Astrocyte of the hippocampus (primary cell): ENCODE measurements around the gene HBD.
"Not testable (repeated sequence)": the region's sequence is repeated elsewhere in the genome, so short reads cannot be mapped to it uniquely, and the experiment has no call there.

Experiments used
- DNase-seq: peaks from one replicate; pipeline ENCODE4 v3.0.0; 2011; ENCODE audit warnings: low read depth, low spot score

HBD gene

GRCh38 chr11:5234381-5234834 lies at the start of gene HBD:
Gene HBD (minus strand): TSS chr11:5234483. CDS start chr11:5234433, 50 bp downstream.
- DNase-seq = no peak

DNA sequence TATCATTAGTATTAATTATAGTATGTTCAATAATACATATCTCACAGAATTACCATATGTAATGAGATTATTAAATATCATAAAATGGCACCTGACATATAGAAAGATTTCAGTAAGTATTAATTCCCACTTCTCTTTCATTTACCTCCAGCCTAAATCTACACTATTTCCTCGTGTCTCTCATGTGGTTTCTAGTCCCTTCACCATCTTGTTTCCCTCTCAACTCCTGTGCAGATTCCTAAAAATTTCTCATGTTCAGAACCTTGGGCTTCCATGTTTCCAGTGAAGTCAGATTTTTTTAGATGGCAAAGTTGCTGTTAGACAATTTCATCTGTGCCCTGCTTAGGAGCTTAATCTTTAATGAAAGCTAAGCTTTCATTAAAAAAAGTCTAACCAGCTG lies 49.6 kb upstream of the HBD start:
- no peak for DNase-seq

- DNase-seq = no peak
Observed at GRCh38 chr11:5283086-5283485, 48.8 kb upstream of the HBD start.

GRCh38 chr11:5282628-5283027 lies 48.3 kb upstream of the HBD start:
- DNase-seq = no peak

GRCh38 chr11:5281596-5281995 lies 47.3 kb upstream of the HBD start:
- DNase-seq = no peak

GRCh38 chr11:5280582-5281102 lies 46.4 kb upstream of the HBD start:
- peak; percentile 90 for DNase-seq

DNA sequence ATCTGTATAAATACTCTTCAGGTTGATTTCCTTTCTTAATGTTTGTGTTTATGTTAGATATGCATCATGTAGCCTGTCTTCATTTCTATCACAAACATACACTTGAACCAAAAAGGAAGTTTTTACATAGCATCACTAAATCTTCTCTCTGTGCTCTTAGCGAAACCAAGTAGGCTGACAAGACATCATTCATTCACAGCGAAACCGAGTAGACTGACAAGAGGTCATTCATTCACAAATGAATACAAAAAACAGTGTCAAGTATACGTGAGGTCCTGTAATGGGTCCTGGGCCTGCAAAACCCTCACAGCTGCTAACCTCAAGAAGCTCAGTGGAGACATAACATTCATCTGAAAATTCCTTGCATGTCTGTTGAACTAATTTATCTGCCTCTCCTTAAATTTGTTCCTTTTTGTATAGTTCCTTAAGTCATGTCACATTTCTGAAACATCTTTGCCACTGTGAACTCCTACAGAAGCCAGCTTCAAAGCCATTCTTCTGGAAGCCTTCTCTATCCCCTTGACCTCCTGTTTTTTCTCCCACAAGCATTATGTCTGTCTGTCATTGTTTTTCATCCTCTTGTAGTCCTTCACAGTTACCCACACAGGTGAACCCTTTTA lies 45.3 kb upstream of the HBD start:
- no peak for DNase-seq

DNA sequence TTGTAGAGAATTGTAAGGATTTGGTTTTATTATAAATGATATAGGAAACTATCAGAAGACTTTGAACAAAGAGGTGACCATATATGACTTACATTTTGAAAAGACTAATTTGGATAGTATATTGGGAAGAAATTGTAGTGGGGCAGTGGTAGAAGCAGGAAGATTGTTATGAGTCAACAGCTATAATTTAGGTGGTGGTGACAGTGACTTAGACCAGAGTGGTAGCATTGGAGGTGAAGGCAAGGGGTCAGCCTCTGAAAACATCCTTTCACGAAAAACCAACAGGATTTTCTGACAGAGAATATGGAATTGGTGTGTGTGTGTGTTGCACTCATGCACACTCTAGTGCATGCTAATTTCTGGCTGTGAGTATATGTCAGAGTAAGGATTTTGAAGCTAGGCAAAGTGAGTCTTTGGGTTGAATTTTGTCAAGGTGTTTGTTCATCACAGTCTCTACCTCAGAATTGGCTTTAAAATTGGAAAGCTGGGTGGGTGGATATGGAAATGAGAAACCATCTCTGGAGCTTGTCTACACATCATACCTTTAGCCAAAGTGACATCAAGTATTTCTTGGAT lies 43.6 kb upstream of the HBD start:
- no peak for DNase-seq

DNA sequence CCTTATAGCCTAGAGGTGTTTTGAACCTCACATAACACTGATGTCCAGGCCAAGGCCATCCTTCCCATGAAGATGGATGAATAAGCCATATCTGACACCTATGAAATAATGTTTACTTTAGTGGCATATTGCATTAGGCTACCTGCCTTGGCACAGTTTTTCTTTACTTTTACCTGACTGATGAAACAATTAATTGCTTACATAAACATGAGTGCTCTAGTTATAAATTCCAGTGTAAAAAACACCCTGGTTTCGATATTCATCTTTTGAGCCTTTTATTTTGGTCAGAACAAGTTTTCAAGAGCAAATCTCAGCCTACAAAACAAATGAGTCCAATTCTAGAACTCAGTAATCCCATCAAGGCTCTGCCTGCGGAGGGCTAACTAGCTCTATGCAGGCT lies 42.4 kb upstream of the HBD start:
- DNase-seq = no peak

- no peak for DNase-seq
Observed at GRCh38 chr11:5275369-5276110, 41.3 kb upstream of the HBD start.

DNA sequence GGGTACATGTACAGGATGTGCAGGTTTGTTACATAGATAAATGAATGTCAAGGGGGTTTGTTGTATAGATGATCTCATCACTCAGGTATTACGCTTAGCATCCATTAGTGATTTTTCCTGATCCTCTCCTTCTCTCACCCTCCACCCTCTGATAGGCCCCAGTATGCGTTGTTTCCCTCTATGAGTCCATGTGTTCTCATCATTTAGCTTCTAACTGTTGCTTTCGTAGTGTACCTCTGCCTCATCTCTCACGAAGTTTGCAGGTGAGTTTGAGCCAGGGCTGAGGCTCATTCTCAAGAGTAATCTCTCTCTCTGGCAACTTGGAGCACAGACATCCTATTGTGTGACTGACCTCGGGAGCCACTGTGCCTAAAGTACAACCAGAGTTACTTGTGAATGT lies 40.1 kb upstream of the HBD start:
- DNase-seq = no peak

GRCh38 chr11:5272395-5273017 lies 38.2 kb upstream of the HBD start:
- DNase-seq = no peak

DNA sequence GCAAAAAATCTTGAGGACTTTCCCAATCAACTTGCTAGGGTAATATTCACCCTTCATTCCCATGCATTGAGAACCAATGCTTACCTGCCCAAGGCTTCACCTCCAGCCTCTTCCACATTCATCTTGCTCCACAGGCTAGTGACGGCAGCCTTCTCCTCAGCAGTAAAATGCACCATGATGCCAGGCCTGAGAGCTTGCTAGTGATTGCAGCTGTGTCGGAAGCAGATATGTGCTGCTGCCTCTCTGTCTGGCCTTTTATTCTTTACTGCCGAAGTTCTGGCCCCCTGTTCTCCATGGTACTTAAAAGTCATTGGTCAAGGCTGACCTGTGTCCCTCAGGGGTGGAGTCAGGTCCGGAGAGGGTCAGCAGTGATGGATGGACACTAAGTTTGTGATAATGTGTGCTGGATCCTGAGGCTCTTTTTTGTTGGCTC lies 35.4 kb upstream of the HBD start, which contains the start of gene HBE1:
HBE1 (minus strand) TSS at position 231 of the 433 bp plus-strand sequence; CDS start at position 176, 55 bp downstream.
- DNase-seq = no peak

- no peak for DNase-seq
Observed at GRCh38 chr11:5267033-5267563, 32.8 kb upstream of the HBD start.

GRCh38 chr11:5266609-5267008 lies 32.3 kb upstream of the HBD start:
- DNase-seq = no peak

DNA sequence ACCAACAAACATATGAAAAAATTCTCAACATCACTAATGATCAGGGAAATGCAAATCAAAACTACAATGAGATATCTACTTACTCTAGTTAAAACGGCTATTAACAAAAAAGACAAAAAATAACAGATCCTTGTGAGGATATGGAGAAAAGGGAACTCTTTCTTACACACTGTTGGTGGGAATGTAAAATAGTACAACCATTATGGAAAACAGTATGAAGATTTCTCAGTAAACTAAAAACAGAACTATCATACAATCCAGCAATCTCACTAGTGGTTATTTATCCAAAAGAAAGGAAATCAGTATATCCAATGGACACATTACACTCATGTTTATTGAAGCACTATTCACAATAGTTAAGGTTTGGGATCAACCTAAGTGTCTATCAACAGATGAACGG lies 31.5 kb upstream of the HBD start:
- no peak for DNase-seq

DNA sequence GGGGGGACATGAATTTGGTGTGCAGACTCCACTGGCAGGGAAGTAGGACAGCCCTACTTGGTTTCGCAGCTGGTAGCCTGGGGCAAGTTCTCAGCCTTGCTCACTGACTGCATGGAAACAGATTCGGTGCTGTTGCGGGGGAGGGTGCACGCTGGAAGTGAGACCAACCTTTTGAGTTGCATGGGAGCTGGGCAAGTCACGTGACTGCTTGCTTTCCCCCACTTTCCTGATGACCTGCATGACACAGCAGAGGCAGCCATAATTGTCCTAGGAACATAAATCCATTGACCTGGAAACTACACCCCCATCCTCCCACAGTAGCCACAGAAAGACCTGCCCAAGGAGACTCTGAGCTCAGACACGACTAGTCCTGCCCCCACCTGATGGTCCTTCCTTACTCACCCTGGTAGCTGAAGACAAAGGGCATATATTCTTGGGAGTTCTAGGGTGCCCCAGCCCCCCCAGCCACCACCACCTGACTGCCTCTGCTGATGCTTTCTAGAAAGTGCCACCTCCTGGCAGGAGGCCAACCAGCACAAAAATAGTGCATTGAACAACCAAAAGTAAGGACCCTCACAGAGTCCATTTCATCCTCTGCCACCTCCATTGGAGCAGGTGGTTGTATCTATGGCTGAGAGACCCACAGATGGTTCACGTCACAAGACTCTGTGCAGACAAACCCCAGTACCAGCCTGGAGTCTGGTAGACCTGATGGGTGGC lies 24.4 kb upstream of the HBD start:
- no peak for DNase-seq

GRCh38 chr11:5257296-5257695 lies 23.0 kb upstream of the HBD start:
- DNase-seq = no peak

DNA sequence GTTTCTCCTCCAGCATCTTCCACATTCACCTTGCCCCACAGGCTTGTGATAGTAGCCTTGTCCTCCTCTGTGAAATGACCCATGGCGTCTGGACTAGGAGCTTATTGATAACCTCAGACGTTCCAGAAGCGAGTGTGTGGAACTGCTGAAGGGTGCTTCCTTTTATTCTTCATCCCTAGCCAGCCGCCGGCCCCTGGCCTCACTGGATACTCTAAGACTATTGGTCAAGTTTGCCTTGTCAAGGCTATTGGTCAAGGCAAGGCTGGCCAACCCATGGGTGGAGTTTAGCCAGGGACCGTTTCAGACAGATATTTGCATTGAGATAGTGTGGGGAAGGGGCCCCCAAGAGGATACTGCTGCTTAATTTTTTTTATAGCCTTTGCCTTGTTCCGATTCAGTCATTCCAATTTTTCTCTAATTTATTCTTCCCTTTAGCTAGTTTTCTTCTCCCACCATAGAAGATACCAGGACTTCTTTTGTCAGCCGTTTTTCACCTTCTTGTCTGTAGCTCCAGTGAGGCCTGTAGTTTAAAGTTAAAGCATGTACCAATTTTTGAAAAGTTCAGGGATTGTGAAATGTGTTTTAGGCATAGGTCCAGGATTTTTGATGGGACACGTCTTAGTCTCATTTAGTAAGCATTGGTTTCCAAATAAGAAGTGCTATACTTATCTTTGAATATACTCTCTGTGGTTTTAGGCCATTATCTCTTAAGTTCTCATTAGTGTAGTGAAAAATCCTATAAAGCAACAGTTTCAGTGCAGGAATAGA lies 20.5 kb upstream of the HBD start, which contains the start of gene HBG2:
HBG2 (minus strand) TSS at position 136 of the 768 bp plus-strand sequence; CDS start at position 83, 53 bp downstream.
- not testable (repeated sequence) for DNase-seq

- not testable (repeated sequence) for DNase-seq
Observed at GRCh38 chr11:5254023-5254422, 19.7 kb upstream of the HBD start.
